Nephron (organoid): ENCODE measurements around the gene TTC33.
A peak's percentile ranks its signal among the peaks of the same experiment; 100 is the strongest.

Experiments
- H3K27ac Mint-ChIP-seq, 3 experiments: 2 replicates each; pipeline ENCODE4 v1.8.0; 2020; ENCODE audit warnings: mixed read lengths in 3 of 3, mild to moderate bottlenecking in 2 of 3, moderate library complexity in 1 of 3
- H3K27me3 Mint-ChIP-seq: 2 replicates; pipeline ENCODE4 v1.8.0; 2021; ENCODE audit warnings: low read depth, mild to moderate bottlenecking, moderate library complexity, mixed read lengths
- H3K36me3 Mint-ChIP-seq: 2 replicates; pipeline ENCODE4 v1.8.0; 2020; ENCODE audit warnings: low read depth, mixed read lengths
- H3K4me1 Mint-ChIP-seq: 2 replicates; pipeline ENCODE4 v1.8.0; 2020; ENCODE audit warnings: mixed read lengths
- H3K4me3 Mint-ChIP-seq, 3 experiments: 2 replicates each; pipeline ENCODE4 v1.8.0; 2020; ENCODE audit warnings: mild to moderate bottlenecking in 3 of 3, mixed read lengths in 3 of 3, moderate library complexity in 2 of 3
- H3K9me3 Mint-ChIP-seq: 2 replicates; pipeline ENCODE4 v1.8.0; 2020; ENCODE audit warnings: mixed read lengths
- TF ChIP-seq, protein P1 (sequence below), 3 experiments: fragments of 200-600 bp; sonication (generic); IDR thresholded peaks; one replicate each; pipeline ENCODE4 v1.5.0; 2021; ENCODE audit warnings: antibody characterized with exemption in 3 of 3; ENCODE audit not compliant: unreplicated experiment in 3 of 3

Gene TTC33, protein sequence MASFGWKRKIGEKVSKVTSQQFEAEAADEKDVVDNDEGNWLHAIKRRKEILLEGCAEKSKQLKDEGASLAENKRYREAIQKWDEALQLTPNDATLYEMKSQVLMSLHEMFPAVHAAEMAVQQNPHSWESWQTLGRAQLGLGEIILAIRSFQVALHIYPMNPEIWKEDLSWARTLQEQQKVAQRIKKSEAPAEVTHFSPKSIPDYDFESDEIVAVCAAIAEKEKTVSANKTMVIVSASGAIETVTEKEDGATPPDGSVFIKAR

DNA sequence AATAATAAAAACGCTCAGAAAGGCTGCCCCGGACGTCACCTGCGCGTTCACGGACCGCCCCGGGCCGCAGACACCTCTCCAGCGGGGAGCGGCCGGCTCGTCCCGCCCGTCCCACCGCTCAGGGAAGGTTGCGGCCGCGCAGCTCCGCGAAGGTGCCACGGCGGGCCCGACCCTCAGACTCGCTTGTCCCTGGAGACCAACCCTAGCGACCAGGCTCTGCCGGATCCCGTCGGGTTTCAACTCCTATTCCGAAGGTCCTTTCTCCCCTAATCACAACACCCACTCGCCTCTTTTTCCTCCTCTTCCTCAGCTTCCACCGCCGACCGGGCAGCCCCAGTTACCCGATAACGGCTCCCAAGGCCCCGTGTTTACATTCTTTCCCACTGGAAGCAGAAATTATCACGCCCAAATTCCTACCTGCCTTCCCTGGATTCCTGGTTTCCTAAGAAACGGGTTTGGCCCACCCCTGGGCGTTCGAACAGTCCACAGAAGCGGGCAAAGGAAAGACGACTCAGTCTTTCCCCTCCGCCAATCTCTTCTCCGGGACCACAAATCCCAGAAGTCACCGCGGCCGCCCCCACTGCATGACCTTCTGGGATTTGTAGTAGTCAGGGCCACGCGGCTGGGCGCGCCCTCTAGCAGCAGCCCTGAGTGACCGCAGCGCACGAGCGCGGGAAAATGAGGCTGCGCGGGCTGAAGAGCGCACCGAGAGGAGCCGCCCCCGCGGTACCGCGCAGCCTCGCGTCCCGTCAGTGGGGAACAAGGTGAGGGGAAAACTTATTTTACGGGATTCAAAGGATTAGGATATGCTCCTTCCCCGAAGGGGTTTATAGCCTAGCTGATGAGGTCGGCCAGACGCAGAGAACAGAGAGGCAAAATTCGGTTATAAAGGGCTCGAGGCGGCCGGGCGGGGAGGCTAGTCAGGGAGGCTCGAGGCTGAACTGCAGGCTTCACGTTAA, at the start of gene TTC33:
TSS of gene TTC33 (minus strand) at position 555 of the 959 bp plus-strand sequence. CDS start 8,943 bp downstream, outside the sequence.
- Mint-ChIP-seq H3K36me3 (peaks cover 33% of the 10 kb centered on the region), H3K9me3 (peaks cover 5% of the 10 kb centered on the region), H3K4me3 (peak within 1 kb of the TSS in 1 of 3 experiments; percentile 22), H3K27me3 (no peaks in the 10 kb centered on the region), H3K4me1 (peaks cover 6% of the 10 kb centered on the region), H3K27ac (no peak within 1 kb of the TSS)
- TF ChIP-seq, protein P1, sequence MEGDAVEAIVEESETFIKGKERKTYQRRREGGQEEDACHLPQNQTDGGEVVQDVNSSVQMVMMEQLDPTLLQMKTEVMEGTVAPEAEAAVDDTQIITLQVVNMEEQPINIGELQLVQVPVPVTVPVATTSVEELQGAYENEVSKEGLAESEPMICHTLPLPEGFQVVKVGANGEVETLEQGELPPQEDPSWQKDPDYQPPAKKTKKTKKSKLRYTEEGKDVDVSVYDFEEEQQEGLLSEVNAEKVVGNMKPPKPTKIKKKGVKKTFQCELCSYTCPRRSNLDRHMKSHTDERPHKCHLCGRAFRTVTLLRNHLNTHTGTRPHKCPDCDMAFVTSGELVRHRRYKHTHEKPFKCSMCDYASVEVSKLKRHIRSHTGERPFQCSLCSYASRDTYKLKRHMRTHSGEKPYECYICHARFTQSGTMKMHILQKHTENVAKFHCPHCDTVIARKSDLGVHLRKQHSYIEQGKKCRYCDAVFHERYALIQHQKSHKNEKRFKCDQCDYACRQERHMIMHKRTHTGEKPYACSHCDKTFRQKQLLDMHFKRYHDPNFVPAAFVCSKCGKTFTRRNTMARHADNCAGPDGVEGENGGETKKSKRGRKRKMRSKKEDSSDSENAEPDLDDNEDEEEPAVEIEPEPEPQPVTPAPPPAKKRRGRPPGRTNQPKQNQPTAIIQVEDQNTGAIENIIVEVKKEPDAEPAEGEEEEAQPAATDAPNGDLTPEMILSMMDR (IDR thresholded peaks at IDR 0.05; ENCODE audit: unreplicated experiment in 3 of 3): peak; percentile 57 to 65 (median 62)

DNA sequence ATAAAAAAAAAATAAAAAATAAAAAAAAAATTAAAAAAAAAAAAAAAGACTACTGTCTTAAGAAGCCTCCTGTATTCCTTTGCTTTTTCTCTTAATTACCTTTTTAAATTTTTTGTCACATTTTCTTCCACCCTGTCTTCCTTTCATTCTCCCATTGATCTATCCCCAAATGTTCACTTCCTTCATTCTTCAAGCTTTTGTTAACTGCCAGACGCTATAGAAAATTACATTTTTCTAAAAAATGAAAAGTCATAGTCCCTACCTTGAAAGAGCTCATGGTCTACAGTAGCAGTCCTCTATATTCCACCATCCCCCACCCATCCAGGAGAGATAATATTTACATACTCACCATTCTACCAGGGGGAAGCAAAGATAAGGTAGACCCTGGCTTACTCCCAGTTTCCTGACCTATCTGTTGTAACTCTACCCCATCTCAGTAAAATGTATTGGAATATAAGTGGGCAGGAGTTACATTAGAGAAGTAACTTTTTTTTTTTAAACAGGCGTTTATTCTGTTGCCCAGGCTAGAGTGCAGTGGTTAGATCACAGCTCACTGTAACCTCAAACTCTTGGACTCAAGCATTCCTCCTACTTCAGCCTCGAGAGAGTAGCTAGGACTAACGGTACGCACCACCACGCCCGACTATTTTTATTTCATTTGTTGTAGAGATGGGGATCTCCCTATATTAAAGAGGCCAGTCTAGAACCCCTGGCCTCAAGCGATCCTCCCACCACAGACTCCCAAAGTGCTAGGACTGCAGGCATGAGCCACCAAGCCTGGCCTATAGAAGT, 46.2 kb upstream of the TTC33 start:
- TF ChIP-seq, protein P1 (IDR thresholded peaks at IDR 0.05; ENCODE audit: unreplicated experiment in 3 of 3): no peak
- no peaks in the 10 kb centered on the region for H3K9me3 Mint-ChIP-seq
- peak overlapping the region in 1 of 3 experiments; percentile 36 for H3K27ac Mint-ChIP-seq
- no peaks in the 10 kb centered on the region for H3K27me3 Mint-ChIP-seq
- H3K4me3 Mint-ChIP-seq: peak overlapping the region; percentile 22 to 37 (median 28)
- H3K36me3 Mint-ChIP-seq: peaks cover 4% of the 10 kb centered on the region
- peaks cover 20% of the 10 kb centered on the region for H3K4me1 Mint-ChIP-seq

DNA sequence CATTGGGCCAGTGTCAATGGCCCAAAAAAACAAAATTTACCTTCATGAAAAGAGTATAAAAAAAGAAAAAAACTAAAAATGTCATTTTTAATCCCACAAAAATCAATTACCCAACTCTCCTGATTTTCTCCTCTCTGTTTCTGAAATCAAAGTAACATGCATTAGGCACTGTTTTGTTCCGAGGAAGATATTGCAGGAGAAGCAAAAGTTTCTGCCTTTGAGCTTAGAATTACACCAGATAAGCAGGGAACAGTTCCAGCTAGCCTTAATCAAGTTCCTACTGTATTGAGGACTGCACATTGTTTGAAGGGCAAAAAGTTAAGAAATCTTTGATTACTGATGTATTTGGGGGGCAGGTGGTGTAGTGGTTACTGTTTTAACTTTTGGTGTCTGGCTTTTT, 43.5 kb upstream of the TTC33 start:
- H3K36me3 Mint-ChIP-seq: peaks cover 18% of the 10 kb centered on the region
- TF ChIP-seq, protein P1 (IDR thresholded peaks at IDR 0.05; ENCODE audit: unreplicated experiment in 3 of 3): no peak
- no peaks in the 10 kb centered on the region for H3K9me3 Mint-ChIP-seq
- H3K27me3 Mint-ChIP-seq: no peaks in the 10 kb centered on the region
- H3K4me1 Mint-ChIP-seq: peaks cover 33% of the 10 kb centered on the region
- H3K4me3 Mint-ChIP-seq: peak overlapping the region; percentile 92 to 95 (median 93)
- peak overlapping the region; percentile 68 to 85 (median 82) for H3K27ac Mint-ChIP-seq

DNA sequence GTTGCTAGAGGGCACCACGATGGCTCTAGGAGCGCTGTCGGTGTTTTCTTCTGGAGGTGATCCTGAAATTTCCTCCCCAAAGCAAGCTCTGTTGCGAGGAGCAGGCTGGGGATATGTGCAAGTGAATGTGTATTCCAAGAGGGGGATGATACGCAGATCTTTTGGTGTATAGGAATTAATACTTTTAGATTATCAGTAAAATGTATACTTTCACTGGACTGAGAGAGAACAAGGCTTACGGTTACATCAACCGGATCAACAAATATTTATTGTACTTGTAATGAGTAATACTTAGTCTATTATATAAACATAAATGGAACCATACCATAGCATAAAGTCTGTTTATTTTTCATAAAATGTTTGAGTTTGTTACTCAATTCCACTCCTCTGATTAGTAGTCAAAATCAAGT, 43.0 kb upstream of the TTC33 start:
- Mint-ChIP-seq H3K27ac (peak overlapping the region; percentile 73 to 85 (median 82)), H3K27me3 (no peaks in the 10 kb centered on the region), H3K4me3 (peak overlapping the region; percentile 92 to 95 (median 93)), H3K4me1 (peaks cover 33% of the 10 kb centered on the region), H3K36me3 (peaks cover 21% of the 10 kb centered on the region), H3K9me3 (no peaks in the 10 kb centered on the region)
- TF ChIP-seq, protein P1 (IDR thresholded peaks at IDR 0.05; ENCODE audit: unreplicated experiment in 3 of 3): no peak

DNA sequence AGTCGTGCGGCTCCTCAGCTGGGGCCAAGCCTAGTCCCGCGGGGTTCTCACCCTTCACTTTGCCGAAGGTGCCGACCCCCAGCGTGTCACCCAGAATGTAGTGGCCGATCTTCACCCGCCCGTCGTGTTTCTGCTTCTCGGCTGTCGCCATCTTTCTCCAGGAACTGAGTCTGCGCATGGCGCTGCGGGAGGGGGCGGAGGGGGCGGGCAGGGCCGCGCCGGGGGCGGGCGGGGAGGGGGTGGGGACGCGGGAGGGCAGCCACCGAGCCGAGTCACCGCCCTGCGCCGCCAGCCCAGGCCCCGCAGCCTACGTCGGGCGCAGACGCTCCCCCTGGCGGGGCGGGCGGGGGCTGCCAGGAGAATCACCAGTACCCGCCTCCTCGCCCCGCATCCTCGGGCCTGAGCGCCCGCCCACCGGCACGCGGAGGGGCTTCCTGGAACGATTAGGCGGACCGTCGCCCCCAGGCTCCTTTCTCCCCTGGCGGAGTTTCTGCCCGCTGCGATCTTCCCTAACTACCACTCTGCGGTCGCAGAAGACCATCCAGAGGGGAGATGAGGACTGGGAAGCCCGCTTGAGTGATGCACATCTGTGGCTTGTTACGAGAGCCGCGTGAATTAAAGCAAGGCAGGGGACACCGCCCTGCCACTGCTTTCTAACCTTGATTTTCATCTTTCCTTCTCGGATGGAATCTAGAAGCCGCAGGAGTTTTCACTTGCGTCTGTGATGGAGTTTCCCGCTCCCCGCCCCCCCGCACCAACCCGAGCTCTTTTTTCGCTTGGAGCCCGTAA, 42.4 kb upstream of the TTC33 start, which contains the start of gene PRKAA1:
TSS of gene PRKAA1 (minus strand) at position 363 of the 789 bp plus-strand sequence. CDS start at position 178, 185 bp downstream.
- H3K4me3 Mint-ChIP-seq: peak within 1 kb of the TSS; percentile 92 to 95 (median 94)
- H3K27ac Mint-ChIP-seq: peak within 1 kb of the TSS; percentile 82 to 91 (median 85)
- H3K4me1 Mint-ChIP-seq: peaks cover 33% of the 10 kb centered on the region
- peaks cover 26% of the 10 kb centered on the region for H3K36me3 Mint-ChIP-seq
- TF ChIP-seq, protein P1 (IDR thresholded peaks at IDR 0.05; ENCODE audit: unreplicated experiment in 3 of 3): peak; percentile 74 to 86 (median 82)
- H3K9me3 Mint-ChIP-seq: no peaks in the 10 kb centered on the region
- H3K27me3 Mint-ChIP-seq: no peaks in the 10 kb centered on the region
